Measurements from ENCODE around the gene MOV10. TPM values are rescaled to one million over a fixed set of nuclear protein-coding genes. Genes with fewer than 3 reads are reported as not detected.
"Not testable (repeated sequence)": the region's sequence is repeated elsewhere in the genome, so short reads cannot be mapped to it uniquely, and the experiment has no call there.

MOV10 gene
- total RNA-seq, 1 donor from 2014 or later: 97.3 TPM

DNA sequence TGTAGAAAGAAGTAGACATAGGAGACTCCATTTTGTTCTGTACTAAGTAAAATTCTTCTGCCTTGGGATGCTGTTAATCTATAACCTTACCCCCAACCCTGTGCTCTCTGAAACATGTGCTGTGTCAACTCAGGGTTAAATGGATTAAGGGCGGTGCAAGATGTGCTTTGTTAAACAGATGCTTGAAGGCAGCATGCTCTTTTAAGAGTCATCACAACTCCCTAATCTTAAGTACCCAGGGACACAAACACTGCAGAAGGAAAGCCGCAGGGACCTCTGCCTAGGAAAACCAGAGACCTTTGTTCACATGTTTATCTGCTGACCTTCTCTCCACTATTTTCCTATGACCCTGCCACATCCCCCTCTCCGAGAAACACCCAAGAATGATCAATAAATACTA lies 54.6 kb downstream of the MOV10 start:
- not testable (repeated sequence) for DNase-seq (ENCODE audit: extremely low read depth, low read depth, low spot score)

DNA sequence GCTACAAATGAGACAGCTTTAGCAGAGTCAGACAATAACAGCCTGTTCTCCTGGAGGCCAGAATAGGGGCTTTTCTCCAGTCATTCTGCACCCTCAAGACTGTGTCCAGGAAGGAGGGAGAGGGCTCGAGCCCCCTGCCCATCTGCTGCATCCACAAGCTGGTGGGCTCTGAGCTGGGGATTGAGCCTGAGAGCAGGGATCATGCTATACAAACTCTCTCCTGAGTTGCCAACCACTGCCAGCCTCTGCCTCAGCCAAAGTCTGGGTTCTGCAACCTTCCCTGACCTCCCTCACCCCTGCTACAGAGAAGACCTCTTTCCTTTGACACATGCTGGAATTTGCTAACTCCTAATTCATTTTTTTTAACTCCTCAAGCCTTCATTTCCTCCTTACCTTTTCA lies 55.5 kb downstream of the MOV10 start:
- no peak for DNase-seq (ENCODE audit: extremely low read depth, low read depth, low spot score)

DNA sequence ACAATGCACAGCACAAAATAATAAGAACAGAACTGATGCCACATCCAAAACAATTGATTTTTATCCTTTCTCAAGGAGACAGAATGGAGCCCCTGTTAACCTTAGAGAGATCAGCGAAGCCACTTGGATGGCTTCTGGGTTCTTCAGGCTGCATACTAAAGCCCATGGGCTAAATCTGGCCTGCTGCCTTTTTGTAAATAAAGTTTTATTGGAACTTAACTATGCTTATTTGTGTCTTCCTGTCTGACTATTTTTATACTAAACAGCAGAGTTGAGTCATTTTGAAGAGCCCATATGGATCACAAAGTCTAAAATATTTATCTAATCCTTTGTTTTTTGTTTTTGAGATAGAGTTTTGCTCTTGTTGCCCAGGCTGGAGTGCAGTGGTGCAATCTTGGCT lies 57.0 kb downstream of the MOV10 start:
- no peak for DNase-seq (ENCODE audit: extremely low read depth, low read depth, low spot score)

DNA sequence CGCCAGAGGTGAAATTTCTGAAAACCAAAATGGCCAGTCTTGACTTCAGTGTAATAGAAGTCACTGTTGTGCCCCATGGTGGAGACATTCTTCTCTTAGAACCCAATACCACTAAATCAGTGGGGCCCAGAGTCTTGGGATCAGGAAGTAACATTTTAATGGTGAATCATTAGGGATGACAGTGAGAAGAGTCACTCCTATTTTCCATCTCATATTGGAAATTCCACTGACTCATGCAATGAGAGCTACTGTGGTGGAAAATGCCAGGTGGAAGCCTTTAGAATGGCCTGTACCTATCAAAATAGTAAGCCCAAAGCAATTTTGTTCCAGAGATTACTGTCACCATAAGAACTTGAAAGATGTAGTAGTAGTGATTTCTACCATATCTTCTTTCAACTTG lies 61.3 kb downstream of the MOV10 start:
- DNase-seq (ENCODE audit: extremely low read depth, low read depth, low spot score): no peak

DNA sequence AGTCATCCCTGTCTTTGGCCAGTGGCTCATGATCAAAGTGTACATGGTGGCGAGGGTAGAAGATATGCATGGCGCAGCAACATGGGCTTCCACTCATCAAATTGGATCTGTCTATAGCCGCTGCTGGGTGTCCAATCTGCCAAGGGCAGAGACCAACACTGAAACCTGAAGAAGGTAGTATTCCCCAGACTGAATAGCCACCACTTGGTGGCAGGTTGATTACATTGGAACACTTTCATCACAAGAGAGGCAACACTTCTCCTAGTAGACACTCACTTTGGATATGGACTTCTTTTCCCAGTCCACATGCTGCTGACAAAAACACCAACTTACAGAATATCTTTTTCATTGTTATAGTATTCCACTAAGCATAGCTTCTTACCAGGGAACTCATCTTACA lies 63.1 kb downstream of the MOV10 start:
- no peak for DNase-seq (ENCODE audit: extremely low read depth, low read depth, low spot score)

DNA sequence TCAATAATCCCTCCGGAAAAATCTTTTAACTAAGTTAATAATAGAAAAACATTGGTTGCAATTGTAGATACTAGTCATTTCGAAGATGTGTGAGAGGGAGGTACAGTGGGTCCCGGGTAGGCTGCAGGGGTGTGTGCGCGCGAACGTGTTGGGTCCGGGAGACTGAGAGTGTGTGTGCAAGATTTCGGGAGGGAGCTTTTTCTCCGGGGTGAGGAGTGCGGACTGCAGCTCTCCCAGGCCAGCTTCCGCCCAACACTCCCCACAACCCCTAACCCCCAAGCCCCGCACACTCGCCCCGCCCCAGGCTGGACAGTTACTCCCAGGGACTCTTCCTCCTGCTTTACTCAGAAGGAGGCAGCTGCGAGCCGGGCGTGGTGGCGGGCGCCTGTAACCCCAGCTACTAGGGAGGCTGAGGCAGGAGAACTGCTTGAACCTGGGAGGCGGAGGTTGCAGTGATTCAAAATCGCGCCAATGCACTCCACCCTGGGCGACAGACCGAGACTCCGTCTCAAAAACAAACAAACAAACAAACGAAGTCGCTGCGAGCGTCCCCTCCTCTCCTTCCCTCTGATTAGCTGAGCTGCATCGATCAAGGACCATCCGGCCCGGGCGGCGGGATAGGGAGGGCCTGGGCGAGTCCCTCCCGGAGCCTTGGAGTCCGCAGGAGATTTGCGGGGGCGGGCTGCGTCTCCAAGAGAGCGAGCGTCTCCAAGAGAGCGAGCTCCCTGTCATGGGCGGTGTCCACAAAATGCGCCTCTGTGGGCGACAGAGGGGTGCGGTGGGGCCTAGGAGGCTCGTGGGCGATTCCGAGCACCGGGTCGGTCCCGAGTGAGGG lies 68.9 kb downstream of the MOV10 start:
- no peak for DNase-seq (ENCODE audit: extremely low read depth, low read depth, low spot score)

DNA sequence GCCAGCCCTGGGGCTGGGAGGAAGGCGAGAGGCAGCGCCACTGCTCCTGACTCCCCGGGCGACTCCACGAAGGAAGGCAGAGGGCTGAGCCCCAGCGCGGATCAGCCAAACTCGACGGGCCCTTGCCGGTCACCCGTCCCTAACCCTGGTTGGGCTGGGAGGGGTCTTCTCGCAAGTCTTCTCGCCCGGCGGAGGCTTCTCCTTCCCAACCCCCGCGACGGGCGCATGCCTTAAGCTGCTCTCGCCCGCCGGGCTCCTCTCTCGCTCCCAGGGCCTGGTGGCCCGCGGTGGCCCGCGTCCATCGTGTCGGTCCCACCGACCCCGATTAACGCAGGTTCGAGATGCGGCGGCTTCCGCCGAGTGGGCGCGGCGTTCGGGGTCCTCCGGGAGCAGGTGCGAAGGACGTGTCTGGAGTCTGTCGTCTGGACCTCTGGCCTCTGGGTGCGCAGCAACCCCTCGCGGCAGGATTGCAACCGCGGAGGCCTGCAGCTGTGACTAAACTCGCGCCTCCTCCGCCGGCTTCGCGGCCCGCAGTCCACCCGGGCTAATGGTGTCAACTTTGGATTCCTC lies 69.6 kb downstream of the MOV10 start:
- DNase-seq (ENCODE audit: extremely low read depth, low read depth, low spot score): no peak

DNA sequence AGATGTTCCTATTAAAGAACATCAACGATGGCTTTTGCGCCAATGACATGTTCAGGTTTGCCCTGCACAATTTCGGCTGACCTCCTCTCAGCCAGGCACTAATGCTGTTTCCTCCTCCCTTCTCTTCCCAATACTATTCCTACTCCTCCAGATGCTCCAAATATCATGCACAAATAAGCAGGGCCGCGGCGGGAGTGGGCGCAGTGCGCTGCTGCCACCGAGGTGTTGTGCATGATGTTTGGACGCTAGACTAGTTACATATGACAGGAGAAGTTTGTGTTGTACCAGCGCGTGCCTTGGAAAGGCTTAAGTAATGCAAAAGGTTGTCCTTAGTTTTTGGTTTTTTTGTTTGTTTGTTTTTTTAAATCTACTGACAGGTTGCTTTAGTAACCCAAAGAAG lies 73.9 kb downstream of the MOV10 start:
- no peak for DNase-seq (ENCODE audit: extremely low read depth, low read depth, low spot score)

Other genes with a start within 250 kb of the MOV10 start
- 0.48 and 4.4 TPM in 2 replicates for gene WNT2B, start 165.7 kb upstream of the MOV10 start, total RNA-seq
- gene ST7L, start 55.5 kb upstream of the MOV10 start, total RNA-seq: 13.5 and 16.3 TPM in 2 replicates
- 233 and 259 TPM in 2 replicates for gene CAPZA1, start 54.8 kb upstream of the MOV10 start, total RNA-seq
- gene RHOC, start 32.5 kb downstream of the MOV10 start, total RNA-seq: 891 and 1,113 TPM in 2 replicates
- 1.6 and 2.2 TPM in 2 replicates for gene PPM1J, start 40.7 kb downstream of the MOV10 start, total RNA-seq

Data from glomerular endothelial cell (primary cell).